Muscle of leg (tissue), 11 donors: ENCODE results near the gene FILIP1L. TPM values are rescaled to one million over a fixed set of nuclear protein-coding genes. Genes with fewer than 3 reads are reported as not detected.
A peak's percentile ranks its signal among the peaks of the same experiment; 100 is the strongest.

Experiments
- DNase-seq: peaks from one replicate; pipeline ENCODE4 v3.0.0; 2013
- H3K27ac ChIP-seq: one replicate; pipeline ENCODE4 v1.5.1; 2013; ENCODE audit warnings: mild to moderate bottlenecking, low read length, control low read depth
- H3K27me3 ChIP-seq: one replicate; pipeline ENCODE4 v1.6.1; 2013; ENCODE audit warnings: low read length; ENCODE audit not compliant: control insufficient read depth, insufficient read depth
- H3K36me3 ChIP-seq: one replicate; pipeline ENCODE4 v1.6.1; 2013; ENCODE audit warnings: low read length; ENCODE audit not compliant: control insufficient read depth, insufficient read depth
- H3K4me1 ChIP-seq: one replicate; pipeline ENCODE4 v1.6.1; 2013; ENCODE audit warnings: low read length; ENCODE audit not compliant: control insufficient read depth, insufficient read depth
- H3K4me3 ChIP-seq: one replicate; pipeline ENCODE4 v1.5.1; 2013; ENCODE audit warnings: low read length, control low read depth
- H3K9me3 ChIP-seq: replicated peaks from 2 replicates; pipeline ENCODE4 v1.6.1; 2013; ENCODE audit warnings: low read depth, low read length; ENCODE audit not compliant: control insufficient read depth
- WGBS: methylation state at CpG from one replicate; pipeline ENCODE4 v1.1.5; 2013; ENCODE audit warnings: missing lambda C conversion rate; ENCODE audit not compliant: insufficient coverage; 5-methylcytosine and 5-hydroxymethylcytosine counted together
- polyA plus RNA-seq, 8 donors: library from polyadenylated mRNA; unstranded; fragments of 120-200 nt; gene quantifications; one replicate each; pipeline versions ENCODE4 v1.2.1 to v1.2.3, GENCODE V29; 2013; ENCODE audit warnings: inconsistent platforms in 1 of 8, low replicate concordance in 1 of 8; ENCODE audit not compliant: insufficient read length in 8 of 8, insufficient read depth in 1 of 8
- total RNA-seq: library from RNA; stranded (reverse); fragments of 120-200 nt; gene quantifications from one replicate; pipeline ENCODE4 v1.2.4, GENCODE V29; 2013

The FILIP1L gene
- total and polyA plus RNA-seq, 9 donors, result 30.0 to 72.9 (median 51.2) TPM

GRCh38 chr3:100151024-100151707, 36.9 kb upstream of the FILIP1L start:
- peaks cover 13% of the 10 kb centered on the region for H3K4me1 ChIP-seq
- H3K36me3 ChIP-seq, result no peaks in the 10 kb centered on the region
- H3K27ac ChIP-seq, result peak overlapping the region; percentile 87
- no peaks in the 10 kb centered on the region for H3K27me3 ChIP-seq
- DNase-seq, result no peak
- no peak overlapping the region for H3K4me3 ChIP-seq
- peaks cover 11% of the 10 kb centered on the region for H3K9me3 ChIP-seq
- WGBS, result 55% methylated on average over 4 of the region's 8 CpGs

- WGBS, result no CpG with 5 or more reads among the region's 1 CpG
- Histone ChIP-seq H3K27ac (peak overlapping the region; percentile 95), H3K4me1 (peaks cover 13% of the 10 kb centered on the region), H3K27me3 (no peaks in the 10 kb centered on the region), H3K9me3 (peaks cover 4% of the 10 kb centered on the region), H3K4me3 (no peak overlapping the region), H3K36me3 (no peaks in the 10 kb centered on the region)
- peak; percentile 96 for DNase-seq
Observed at GRCh38 chr3:100150473-100150872, 36.2 kb upstream of the FILIP1L start.

- Histone ChIP-seq H3K36me3 (no peaks in the 10 kb centered on the region), H3K27ac (peak overlapping the region; percentile 95), H3K27me3 (no peaks in the 10 kb centered on the region), H3K9me3 (no peaks in the 10 kb centered on the region), H3K4me1 (peaks cover 13% of the 10 kb centered on the region), H3K4me3 (no peak overlapping the region)
- DNase-seq, result peak; percentile 80
- 65% methylated on average over 3 of the region's 6 CpGs for WGBS
Observed at GRCh38 chr3:100149713-100150415, 35.6 kb upstream of the FILIP1L start.

GRCh38 chr3:100149130-100149529, 34.8 kb upstream of the FILIP1L start:
- Histone ChIP-seq H3K4me3 (no peak overlapping the region), H3K36me3 (no peaks in the 10 kb centered on the region), H3K27me3 (no peaks in the 10 kb centered on the region), H3K9me3 (no peaks in the 10 kb centered on the region), H3K4me1 (peaks cover 13% of the 10 kb centered on the region), H3K27ac (peak overlapping the region; percentile 95)
- no CpG with 5 or more reads among the region's 2 CpGs for WGBS
- DNase-seq, result no peak

DNA sequence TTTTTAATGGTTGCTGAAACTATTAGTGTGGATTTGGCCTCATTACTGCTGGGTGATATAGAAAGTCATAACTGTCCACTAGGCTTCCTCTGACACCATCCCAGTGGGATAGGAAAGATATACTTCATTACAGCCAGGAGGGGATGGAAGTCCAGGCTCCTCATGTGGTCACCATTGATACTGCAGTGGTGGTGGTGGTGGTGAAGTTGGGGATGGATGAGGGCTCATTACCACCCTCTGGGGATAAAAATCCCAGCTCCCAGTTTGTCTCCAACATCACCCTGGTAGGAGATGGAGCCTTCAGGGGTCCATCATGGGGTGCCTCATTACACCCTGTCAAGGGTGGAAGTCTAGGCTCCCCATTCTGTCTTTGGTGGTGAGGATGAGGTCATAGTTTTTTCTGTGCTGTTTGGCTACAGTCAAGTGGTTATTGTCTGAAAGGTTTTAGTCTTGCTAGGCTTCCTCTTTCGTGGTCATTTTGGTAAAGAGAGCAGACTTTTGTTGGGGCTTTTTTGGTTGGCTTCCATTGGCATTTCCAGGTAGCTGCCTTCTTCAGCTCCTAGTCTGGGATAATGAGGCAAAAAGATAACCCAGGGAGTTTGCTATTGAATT, 30.1 kb upstream of the FILIP1L start:
- Histone ChIP-seq H3K9me3 (peaks cover 7% of the 10 kb centered on the region), H3K4me1 (peaks cover 2% of the 10 kb centered on the region), H3K36me3 (no peaks in the 10 kb centered on the region), H3K27me3 (no peaks in the 10 kb centered on the region), H3K4me3 (no peak overlapping the region), H3K27ac (no peak overlapping the region)
- 71% methylated on average over 1 of the region's 1 CpG for WGBS
- DNase-seq, result no peak

- H3K4me3 ChIP-seq, result no peak overlapping the region
- peaks cover 3% of the 10 kb centered on the region for H3K4me1 ChIP-seq
- DNase-seq, result peak; percentile 67
- peaks cover 7% of the 10 kb centered on the region for H3K9me3 ChIP-seq
- no peaks in the 10 kb centered on the region for H3K36me3 ChIP-seq
- H3K27ac ChIP-seq, result peak overlapping the region; percentile 25
- no CpG with 5 or more reads among the region's 1 CpG for WGBS
- no peaks in the 10 kb centered on the region for H3K27me3 ChIP-seq
Observed at GRCh38 chr3:100141586-100141985, 27.3 kb upstream of the FILIP1L start.

DNA sequence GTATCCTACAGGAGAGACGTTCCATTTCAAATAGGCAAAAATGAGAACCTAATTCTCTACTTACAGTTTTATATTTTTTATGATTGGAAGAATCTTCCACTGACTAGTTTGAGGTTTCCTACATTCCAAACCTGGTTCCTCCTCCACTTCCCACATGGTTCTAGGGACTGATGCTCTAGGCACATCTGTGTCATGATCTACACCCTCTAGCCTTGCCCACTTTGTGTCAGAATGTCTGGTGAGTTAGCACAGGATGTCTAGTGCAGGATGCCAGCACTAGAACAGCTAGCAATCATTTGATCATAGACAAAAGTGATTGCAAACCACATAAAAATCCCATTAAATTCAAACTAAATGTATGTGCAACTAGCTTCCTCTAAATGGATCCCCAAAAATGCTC, 26.7 kb upstream of the FILIP1L start:
- DNase-seq, result no peak
- no peaks in the 10 kb centered on the region for H3K27me3 ChIP-seq
- H3K36me3 ChIP-seq, result no peaks in the 10 kb centered on the region
- no peak overlapping the region for H3K27ac ChIP-seq
- peaks cover 7% of the 10 kb centered on the region for H3K9me3 ChIP-seq
- H3K4me1 ChIP-seq, result peaks cover 7% of the 10 kb centered on the region
- no peak overlapping the region for H3K4me3 ChIP-seq
- WGBS, result no CpG with 5 or more reads among the region's 1 CpG

GRCh38 chr3:100136921-100137320, 22.6 kb upstream of the FILIP1L start:
- no CpG with 5 or more reads among the region's 1 CpG for WGBS

GRCh38 chr3:100131241-100131640, 16.9 kb upstream of the FILIP1L start:
- no peaks in the 10 kb centered on the region for H3K36me3 ChIP-seq
- peaks cover 11% of the 10 kb centered on the region for H3K4me1 ChIP-seq
- no CpG with 5 or more reads among the region's 6 CpGs for WGBS
- no peak overlapping the region for H3K27ac ChIP-seq
- H3K4me3 ChIP-seq, result no peak overlapping the region
- DNase-seq, result no peak
- H3K27me3 ChIP-seq, result no peaks in the 10 kb centered on the region
- H3K9me3 ChIP-seq, result no peaks in the 10 kb centered on the region

More at GRCh38 chr3:100136921-100137320, 22.6 kb upstream of the FILIP1L start:
- peak overlapping the region; percentile 89 for H3K27ac ChIP-seq
- DNase-seq, result peak; percentile 95
- no peaks in the 10 kb centered on the region for H3K36me3 ChIP-seq
- H3K9me3 ChIP-seq, result no peaks in the 10 kb centered on the region
- no peaks in the 10 kb centered on the region for H3K27me3 ChIP-seq
- H3K4me1 ChIP-seq, result peaks cover 7% of the 10 kb centered on the region
- no peak overlapping the region for H3K4me3 ChIP-seq

DNA sequence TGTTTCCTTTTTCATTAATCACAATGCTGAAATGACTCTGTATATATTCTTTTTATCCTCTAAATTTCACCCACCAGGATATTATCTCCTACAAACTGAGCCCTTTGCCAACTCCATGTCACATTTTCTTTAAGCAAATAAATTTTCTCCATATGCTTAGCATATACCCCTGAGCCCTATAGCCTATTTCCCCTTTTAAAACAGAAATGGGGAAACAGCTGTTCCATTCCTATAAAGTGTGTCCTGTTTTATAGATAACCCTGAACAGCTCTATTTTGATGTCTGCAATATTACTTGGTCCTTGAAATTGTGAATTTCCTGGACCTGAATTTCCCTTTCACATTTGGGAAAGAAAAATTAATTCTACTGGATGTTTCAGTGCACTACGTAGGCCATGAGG, 15.6 kb upstream of the FILIP1L start:
- no peaks in the 10 kb centered on the region for H3K36me3 ChIP-seq
- no peaks in the 10 kb centered on the region for H3K27me3 ChIP-seq
- H3K4me3 ChIP-seq, result no peak overlapping the region
- no CpG with 5 or more reads among the region's 1 CpG for WGBS
- H3K4me1 ChIP-seq, result peaks cover 17% of the 10 kb centered on the region
- H3K9me3 ChIP-seq, result no peaks in the 10 kb centered on the region
- DNase-seq, result peak; percentile 74
- H3K27ac ChIP-seq, result peak overlapping the region; percentile 72
